ENCODE measurements around the gene DLGAP1.

DLGAP1 gene

DNA sequence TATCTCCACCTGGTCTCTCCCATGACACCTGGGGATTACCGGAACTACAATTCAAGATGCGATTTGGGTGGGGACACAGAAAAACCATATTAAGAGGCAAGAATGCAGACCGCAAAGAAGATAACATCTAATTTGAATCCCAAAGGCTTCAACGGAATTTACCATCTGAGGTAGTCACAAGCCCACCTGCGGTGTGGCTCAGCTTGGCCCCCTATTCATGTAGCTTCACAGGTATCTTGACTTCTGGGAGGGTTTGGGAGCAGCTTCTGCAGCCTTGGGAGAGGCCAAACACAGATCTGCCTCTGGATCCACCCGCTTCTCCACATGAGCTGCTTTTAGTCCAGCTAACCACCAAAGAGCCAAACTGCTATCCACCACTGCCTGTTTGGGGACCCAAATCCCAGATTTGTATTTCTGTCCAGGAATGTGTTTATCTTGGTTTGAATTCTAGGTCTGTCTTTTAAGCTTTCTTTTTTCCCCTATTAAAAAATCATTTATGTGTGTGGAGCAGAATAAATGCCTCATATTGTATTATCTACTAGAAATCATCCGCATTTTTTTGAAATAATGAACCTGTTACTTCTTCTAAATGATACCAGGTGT is 247.6 kb downstream of the DLGAP1 start:
- Histone ChIP-seq H3K36me3 (ENCODE audit: control insufficient read depth, insufficient read depth, low read length) (no peaks in the 10 kb centered on the region), H3K4me3 (replicated peaks; ENCODE audit: low read depth, low read length) (no peak overlapping the region), H3K27me3 (replicated peaks; ENCODE audit: control insufficient read depth, insufficient read depth, low read length) (no peaks in the 10 kb centered on the region)
- TF ChIP-seq, protein P1, sequence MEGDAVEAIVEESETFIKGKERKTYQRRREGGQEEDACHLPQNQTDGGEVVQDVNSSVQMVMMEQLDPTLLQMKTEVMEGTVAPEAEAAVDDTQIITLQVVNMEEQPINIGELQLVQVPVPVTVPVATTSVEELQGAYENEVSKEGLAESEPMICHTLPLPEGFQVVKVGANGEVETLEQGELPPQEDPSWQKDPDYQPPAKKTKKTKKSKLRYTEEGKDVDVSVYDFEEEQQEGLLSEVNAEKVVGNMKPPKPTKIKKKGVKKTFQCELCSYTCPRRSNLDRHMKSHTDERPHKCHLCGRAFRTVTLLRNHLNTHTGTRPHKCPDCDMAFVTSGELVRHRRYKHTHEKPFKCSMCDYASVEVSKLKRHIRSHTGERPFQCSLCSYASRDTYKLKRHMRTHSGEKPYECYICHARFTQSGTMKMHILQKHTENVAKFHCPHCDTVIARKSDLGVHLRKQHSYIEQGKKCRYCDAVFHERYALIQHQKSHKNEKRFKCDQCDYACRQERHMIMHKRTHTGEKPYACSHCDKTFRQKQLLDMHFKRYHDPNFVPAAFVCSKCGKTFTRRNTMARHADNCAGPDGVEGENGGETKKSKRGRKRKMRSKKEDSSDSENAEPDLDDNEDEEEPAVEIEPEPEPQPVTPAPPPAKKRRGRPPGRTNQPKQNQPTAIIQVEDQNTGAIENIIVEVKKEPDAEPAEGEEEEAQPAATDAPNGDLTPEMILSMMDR (IDR thresholded peaks at IDR 0.05; ENCODE audit: insufficient read depth, low read length, poor library complexity, severe bottlenecking), result no peak
- no peak for DNase-seq (ENCODE audit: extremely low read depth, insufficient read length)

DNA sequence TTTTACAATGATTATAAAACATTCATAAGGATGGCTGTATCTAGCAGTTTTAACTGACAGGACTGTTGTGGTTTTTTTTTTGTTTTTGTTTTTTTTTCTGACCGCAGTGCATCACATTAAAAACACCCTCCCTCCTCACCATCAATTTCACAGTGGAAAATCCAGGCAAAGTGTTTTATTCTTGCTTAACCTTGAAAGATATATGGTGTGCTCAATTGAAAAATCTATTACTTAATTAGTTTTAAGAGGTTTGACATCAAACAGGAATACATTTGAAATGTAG is 250.7 kb downstream of the DLGAP1 start:
- no peak for DNase-seq (ENCODE audit: extremely low read depth, insufficient read length)
- H3K36me3 ChIP-seq (ENCODE audit: control insufficient read depth, insufficient read depth, low read length), result no peaks in the 10 kb centered on the region
- TF ChIP-seq, protein P1 (IDR thresholded peaks at IDR 0.05; ENCODE audit: insufficient read depth, low read length, poor library complexity, severe bottlenecking), result no peak
- no peaks in the 10 kb centered on the region for H3K27me3 ChIP-seq (replicated peaks; ENCODE audit: control insufficient read depth, insufficient read depth, low read length)
- H3K4me3 ChIP-seq (replicated peaks; ENCODE audit: low read depth, low read length), result no peak overlapping the region

DNA sequence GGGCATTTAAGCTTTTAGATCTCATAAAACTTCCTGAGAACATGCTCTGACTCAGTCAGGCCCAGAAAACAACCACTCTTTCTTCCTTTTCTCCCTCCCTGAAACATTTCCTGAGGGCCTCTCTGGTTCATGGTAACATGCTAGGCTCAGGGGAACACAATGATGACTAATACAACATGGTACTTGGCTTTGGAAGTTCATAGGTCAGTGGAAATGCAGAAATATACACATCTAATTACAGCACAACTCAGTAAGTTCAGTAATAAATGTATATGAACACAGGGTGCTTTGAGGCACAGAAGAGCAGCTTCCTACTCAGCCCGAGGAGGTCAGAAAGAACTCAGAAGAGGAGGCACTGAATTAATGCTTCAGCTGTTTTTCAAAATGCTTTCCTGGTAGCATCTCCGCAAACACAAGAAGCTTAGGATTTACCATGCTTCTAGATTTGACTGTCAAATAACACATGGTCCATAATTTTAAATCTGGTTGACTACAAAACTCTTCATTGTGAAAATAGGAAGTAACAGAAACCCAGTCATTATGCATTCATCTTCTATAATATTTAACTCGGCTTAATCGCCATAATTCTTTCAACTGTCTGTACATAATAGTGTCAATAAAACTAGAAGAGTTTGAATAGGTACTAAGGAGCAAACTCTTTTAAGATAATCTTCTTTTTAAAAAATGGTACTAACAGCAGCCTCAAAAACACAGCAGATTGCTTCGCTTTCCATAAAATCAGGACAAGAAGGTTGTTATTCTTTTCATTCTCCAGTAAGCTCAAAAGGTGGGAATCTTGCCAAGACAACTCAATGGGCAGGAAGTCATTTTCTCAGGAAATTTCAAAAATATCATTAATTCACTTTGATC is 251.3 kb downstream of the DLGAP1 start:
- TF ChIP-seq, protein P1 (IDR thresholded peaks at IDR 0.05; ENCODE audit: insufficient read depth, low read length, poor library complexity, severe bottlenecking), result no peak
- no peak overlapping the region for H3K4me3 ChIP-seq (replicated peaks; ENCODE audit: low read depth, low read length)
- H3K27me3 ChIP-seq (replicated peaks; ENCODE audit: control insufficient read depth, insufficient read depth, low read length), result no peaks in the 10 kb centered on the region
- H3K36me3 ChIP-seq (ENCODE audit: control insufficient read depth, insufficient read depth, low read length), result no peaks in the 10 kb centered on the region
- DNase-seq (ENCODE audit: extremely low read depth, insufficient read length), result no peak

DNA sequence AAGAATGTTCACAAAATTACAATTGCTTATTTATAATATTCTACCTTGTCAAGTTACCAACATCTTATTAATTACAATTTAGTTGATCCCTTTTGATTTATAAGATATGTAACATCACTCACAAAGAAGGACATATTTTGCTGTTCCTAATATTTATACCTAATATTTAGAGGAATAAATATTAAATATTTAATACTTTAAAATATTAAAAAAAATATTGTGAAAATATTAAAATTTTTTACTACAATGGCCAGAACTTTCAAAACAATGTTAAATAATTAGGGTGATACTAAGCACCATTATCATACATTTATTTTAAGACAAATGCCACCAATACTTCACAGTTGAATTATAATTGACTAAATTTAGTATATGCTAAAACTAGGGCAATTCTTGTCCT is 254.7 kb downstream of the DLGAP1 start:
- Histone ChIP-seq H3K27me3 (replicated peaks; ENCODE audit: control insufficient read depth, insufficient read depth, low read length) (no peaks in the 10 kb centered on the region), H3K36me3 (ENCODE audit: control insufficient read depth, insufficient read depth, low read length) (no peaks in the 10 kb centered on the region), H3K4me3 (replicated peaks; ENCODE audit: low read depth, low read length) (no peak overlapping the region)
- no peak for DNase-seq (ENCODE audit: extremely low read depth, insufficient read length)
- TF ChIP-seq, protein P1 (IDR thresholded peaks at IDR 0.05; ENCODE audit: insufficient read depth, low read length, poor library complexity, severe bottlenecking), result no peak

DNA sequence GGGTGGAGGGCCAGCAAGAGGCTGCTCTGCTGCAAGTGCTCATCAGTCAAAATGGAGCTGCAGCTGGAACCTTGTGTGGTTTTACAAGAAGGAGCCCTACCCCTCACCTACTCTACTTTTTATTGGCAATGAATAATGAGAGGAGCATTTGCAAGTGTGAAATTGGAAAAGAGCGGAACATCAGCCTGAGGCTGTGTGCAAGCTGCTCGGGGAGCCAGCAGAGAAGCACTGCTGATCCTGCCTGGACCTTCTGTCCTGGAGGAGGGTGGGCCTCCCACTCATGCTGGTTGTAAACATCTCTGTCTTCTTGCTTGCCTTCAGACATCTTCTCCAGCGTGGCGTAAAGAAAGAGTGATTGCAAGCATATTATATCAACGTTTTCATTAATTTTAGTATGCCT is 256.2 kb downstream of the DLGAP1 start:
- DNase-seq (ENCODE audit: extremely low read depth, insufficient read length), result no peak
- Histone ChIP-seq H3K4me3 (replicated peaks; ENCODE audit: low read depth, low read length) (no peak overlapping the region), H3K36me3 (ENCODE audit: control insufficient read depth, insufficient read depth, low read length) (no peaks in the 10 kb centered on the region), H3K27me3 (replicated peaks; ENCODE audit: control insufficient read depth, insufficient read depth, low read length) (no peaks in the 10 kb centered on the region)
- TF ChIP-seq, protein P1 (IDR thresholded peaks at IDR 0.05; ENCODE audit: insufficient read depth, low read length, poor library complexity, severe bottlenecking), result no peak

Measured in GM06990 (cell line).